Right lobe of liver (tissue), 4 donors: Measurements from ENCODE around the gene HEXD.

Experiments
- CTCF ChIP-seq, 4 donors: fragments of 200-600 bp in 3 of 4; fragments of 450-650 bp in 1 of 4; IDR thresholded peaks; one replicate each; pipeline versions ENCODE4 v1.5.1 to v1.8.0; 2016 to 2022; ENCODE audit warnings: antibody characterized with exemption in 4 of 4, mild to moderate bottlenecking in 2 of 4
- POLR2A ChIP-seq: fragments of 450-650 bp; IDR thresholded peaks from one replicate; pipeline ENCODE4 v1.6.1; 2017; ENCODE audit warnings: antibody characterized with exemption, mild to moderate bottlenecking
- donor health status: DM: no; HTN: no; CAD: no.
- donor health status: DM: no; HTN: no; CAD: no.
- donor health status: DM: no; HTN: yes; CAD: no.

- no peak for TF ChIP-seq CTCF (IDR thresholded peaks at IDR 0.05)
- TF ChIP-seq POLR2A: no peak
Measured at GRCh38 chr17:82375359-82376041, 42.6 kb upstream of the HEXD start.
